ENCODE results near the gene PLA2R1.

Gene PLA2R1

GRCh38 chr2:160010361-160011145 is 51.9 kb downstream of the PLA2R1 start:
- DNase-seq (ENCODE audit: extremely low spot score) = no peak
- ChIA-PET CTCF (no interaction called here), POLR2A (no interaction called here)
- no peak for TF ChIP-seq CTCF (IDR thresholded peaks at IDR 0.05; ENCODE audit: control extremely low read depth, extremely low read depth, low read depth, missing control alignments)

GRCh38 chr2:160007111-160007510 is 55.3 kb downstream of the PLA2R1 start:
- ChIA-PET CTCF (no interaction called here), POLR2A (no interaction called here)
- TF ChIP-seq CTCF (IDR thresholded peaks at IDR 0.05; ENCODE audit: control extremely low read depth, extremely low read depth, low read depth, missing control alignments) = no peak
- no peak for DNase-seq (ENCODE audit: extremely low spot score)

GRCh38 chr2:160006475-160006874 is 55.9 kb downstream of the PLA2R1 start:
- no peak for DNase-seq (ENCODE audit: extremely low spot score)
- ChIA-PET POLR2A (no interaction called here), CTCF (interaction anchor here (1.6 kb wide), 1 partner anchor 21 kb away, joined by 4 read pairs; no protein-coding TSS in a partner anchor)
- TF ChIP-seq CTCF (IDR thresholded peaks at IDR 0.05; ENCODE audit: control extremely low read depth, extremely low read depth, low read depth, missing control alignments) = no peak

- POLR2A ChIA-PET = no interaction called here
- no peak for DNase-seq (ENCODE audit: extremely low spot score)
- CTCF ChIA-PET = interaction anchor here (1.0 to 1.6 kb wide), 3 partner anchors 11 to 23 kb away, joined by 3 to 4 read pairs (median 3); no protein-coding TSS in a partner anchor
- no peak for TF ChIP-seq CTCF (IDR thresholded peaks at IDR 0.05; ENCODE audit: control extremely low read depth, extremely low read depth, low read depth, missing control alignments)
Observed at GRCh38 chr2:160005908-160006307, 56.5 kb downstream of the PLA2R1 start.

- ChIA-PET POLR2A (no interaction called here), CTCF (interaction anchor here (1.0 to 1.6 kb wide), 3 partner anchors 12 to 22 kb away, joined by 3 to 4 read pairs (median 3); no protein-coding TSS in a partner anchor)
- no peak for DNase-seq (ENCODE audit: extremely low spot score)
- no peak for TF ChIP-seq CTCF (IDR thresholded peaks at IDR 0.05; ENCODE audit: control extremely low read depth, extremely low read depth, low read depth, missing control alignments)
Observed at GRCh38 chr2:160005476-160005875, 56.9 kb downstream of the PLA2R1 start.

GRCh38 chr2:159998961-159999360 is 63.5 kb downstream of the PLA2R1 start:
- no peak for DNase-seq (ENCODE audit: extremely low spot score)
- CTCF ChIA-PET = interaction anchor here (1.2 kb wide), 1 partner anchor 21 kb away, joined by 3 read pairs; no protein-coding TSS in a partner anchor

More at GRCh38 chr2:159998961-159999360, 63.5 kb downstream of the PLA2R1 start:
- POLR2A ChIA-PET = no interaction called here
- TF ChIP-seq CTCF (IDR thresholded peaks at IDR 0.05; ENCODE audit: control extremely low read depth, extremely low read depth, low read depth, missing control alignments) = no peak
